Measurements from ENCODE around the gene PTX4.

DNA sequence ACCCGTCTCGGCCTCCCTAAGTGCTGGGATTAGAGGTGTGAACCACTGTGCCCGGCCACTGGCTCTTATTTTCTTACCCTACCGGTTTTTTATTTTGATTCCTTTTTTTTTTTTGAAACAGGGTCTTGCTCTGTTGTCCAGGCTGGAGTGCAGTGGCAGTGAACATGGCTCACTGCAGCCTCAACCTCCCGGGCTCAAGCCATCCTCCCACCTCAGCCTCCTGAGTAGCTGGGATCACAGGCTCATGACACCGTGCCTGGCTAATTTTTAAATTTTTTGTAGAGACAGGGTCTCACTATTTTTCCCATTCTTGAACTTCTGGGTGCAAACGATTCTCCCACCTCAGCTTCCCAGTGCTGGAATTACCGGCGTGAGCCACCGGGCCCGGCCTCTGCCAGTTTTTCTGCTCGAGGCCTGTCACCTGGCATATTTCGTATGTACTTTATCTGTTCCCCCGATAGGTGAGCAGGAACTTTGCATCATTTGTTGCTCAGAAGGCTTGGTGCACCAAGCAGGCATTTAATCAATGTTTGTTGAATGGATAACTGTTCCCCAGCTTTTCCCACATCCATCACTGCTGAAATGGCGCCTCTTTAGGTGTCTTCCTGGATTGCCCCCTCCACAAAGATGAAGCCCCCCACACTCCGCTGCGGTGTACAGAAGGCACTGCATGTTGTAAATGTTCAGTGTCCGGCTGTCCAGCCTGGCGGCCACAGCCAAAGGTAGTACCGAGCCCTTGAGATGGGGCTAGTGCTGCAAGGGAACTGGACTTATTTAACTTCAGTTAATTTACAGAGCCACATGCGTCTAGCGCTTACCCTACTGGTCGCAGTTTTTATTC, 3.6 kb upstream of the PTX4 start:
- TF ChIP-seq, protein P1, sequence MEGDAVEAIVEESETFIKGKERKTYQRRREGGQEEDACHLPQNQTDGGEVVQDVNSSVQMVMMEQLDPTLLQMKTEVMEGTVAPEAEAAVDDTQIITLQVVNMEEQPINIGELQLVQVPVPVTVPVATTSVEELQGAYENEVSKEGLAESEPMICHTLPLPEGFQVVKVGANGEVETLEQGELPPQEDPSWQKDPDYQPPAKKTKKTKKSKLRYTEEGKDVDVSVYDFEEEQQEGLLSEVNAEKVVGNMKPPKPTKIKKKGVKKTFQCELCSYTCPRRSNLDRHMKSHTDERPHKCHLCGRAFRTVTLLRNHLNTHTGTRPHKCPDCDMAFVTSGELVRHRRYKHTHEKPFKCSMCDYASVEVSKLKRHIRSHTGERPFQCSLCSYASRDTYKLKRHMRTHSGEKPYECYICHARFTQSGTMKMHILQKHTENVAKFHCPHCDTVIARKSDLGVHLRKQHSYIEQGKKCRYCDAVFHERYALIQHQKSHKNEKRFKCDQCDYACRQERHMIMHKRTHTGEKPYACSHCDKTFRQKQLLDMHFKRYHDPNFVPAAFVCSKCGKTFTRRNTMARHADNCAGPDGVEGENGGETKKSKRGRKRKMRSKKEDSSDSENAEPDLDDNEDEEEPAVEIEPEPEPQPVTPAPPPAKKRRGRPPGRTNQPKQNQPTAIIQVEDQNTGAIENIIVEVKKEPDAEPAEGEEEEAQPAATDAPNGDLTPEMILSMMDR (IDR thresholded peaks at IDR 0.05; ENCODE audit: low read length), result no peak
- no peak for TF ChIP-seq EZH2 (optimal IDR thresholded peaks at IDR 0.05; ENCODE audit: low read depth, low read length)

Data from MM.1S (cell line).